ENCODE measurements around the gene RAB40B. TPM values are rescaled to one million over a fixed set of nuclear protein-coding genes. Genes with fewer than 3 reads are reported as not detected.

RAB40B gene
- total and polyA plus RNA-seq, 2 of the 4 experiments (the other 2 are of a cell fraction), result 14.9 to 20.0 TPM

DNA sequence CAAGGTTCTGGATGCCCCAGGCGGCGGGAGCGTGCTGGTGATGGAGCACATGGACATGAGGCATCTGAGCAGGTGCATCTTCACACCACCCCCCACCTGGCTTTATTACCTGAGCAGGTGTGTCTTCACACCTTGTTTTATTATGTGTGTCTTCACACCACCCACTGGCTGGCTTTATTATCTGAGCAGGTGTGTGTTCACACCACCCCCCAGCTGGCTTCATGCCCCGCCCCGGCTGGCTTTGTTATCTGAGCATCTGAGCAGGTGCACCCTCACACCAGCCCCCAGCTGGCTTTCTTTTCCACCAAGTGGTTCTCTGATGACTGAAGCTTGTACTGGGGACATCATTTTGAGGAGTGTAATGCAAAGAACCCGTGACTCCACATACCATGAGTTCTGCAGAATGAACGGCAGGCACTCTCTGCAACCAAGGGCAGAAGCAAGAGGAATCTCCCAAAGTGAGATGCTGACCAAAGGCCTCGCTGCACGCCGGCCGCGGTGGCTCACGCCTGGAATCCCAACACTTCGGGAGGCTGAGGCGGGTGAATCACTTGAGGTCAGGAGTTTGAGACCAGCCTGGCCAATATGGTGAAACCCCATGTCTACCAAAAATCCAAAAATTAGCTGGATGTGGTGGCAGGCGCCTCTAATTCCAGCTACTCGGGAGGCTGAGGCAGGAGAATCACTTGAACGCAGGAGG lies 20.6 kb upstream of the RAB40B start:
- Histone ChIP-seq H2BK5ac (ENCODE audit: low read depth, low read length, poor library complexity, severe bottlenecking) (no peak overlapping the region), H3K27me3 (ENCODE audit: control insufficient read depth, insufficient read depth, low read length) (no peaks in the 10 kb centered on the region), H3K9ac (ENCODE audit: low read depth, low read length) (no peak overlapping the region), H3K4ac (ENCODE audit: low read depth, low read length) (no peak overlapping the region), H2AK9ac (replicated peaks; ENCODE audit: low read depth, low read length, poor library complexity) (no peak overlapping the region), H3K4me3 (ENCODE audit: insufficient read depth, low read depth, low read length) (no peak overlapping the region), H3K36me3 (ENCODE audit: control insufficient read depth, insufficient read depth, low read length) (peaks cover 21% of the 10 kb centered on the region), H3K9me3 (ENCODE audit: control insufficient read depth, insufficient read depth, low read length) (no peaks in the 10 kb centered on the region), H3K23ac (ENCODE audit: low read depth, low read length) (no peak overlapping the region), H2AK5ac (ENCODE audit: low read depth, low read length) (no peak overlapping the region), H3K14ac (replicated peaks; ENCODE audit: low read depth, low read length) (no peak overlapping the region), H4K5ac (ENCODE audit: low read depth, low read length) (no peak overlapping the region), H2BK15ac (ENCODE audit: low read depth, low read length) (no peak overlapping the region), H3K18ac (ENCODE audit: low read depth, low read length) (no peak overlapping the region), H4K91ac (ENCODE audit: insufficient read depth, low read depth, low read length) (no peak overlapping the region), H3K4me2 (ENCODE audit: low read depth, low read length) (no peak overlapping the region), H3K9me1 (ENCODE audit: insufficient read depth, low read length) (peaks cover 9% of the 10 kb centered on the region), H3K27ac (ENCODE audit: insufficient read depth, low read length) (no peak overlapping the region), H3K56ac (ENCODE audit: extremely low read depth, insufficient read depth, low read length) (no peak overlapping the region), H4K20me1 (ENCODE audit: insufficient read depth, low read length) (0 out of 2 replicates have a peak, but pooled peaks cover 4% of the 10 kb centered on the region), H2BK120ac (ENCODE audit: low read depth, low read length) (no peak overlapping the region), H3K4me1 (ENCODE audit: control insufficient read depth, insufficient read depth, low read length) (peaks cover 7% of the 10 kb centered on the region), H3K79me1 (ENCODE audit: low read depth in 1 of 2, low read length in 2 of 2) (peaks cover 10 to 26% of the 10 kb centered on the region in 2 experiments), H2BK20ac (ENCODE audit: low read depth, low read length) (no peak overlapping the region), H4K8ac (ENCODE audit: low read depth in 2 of 2, low read length in 2 of 2) (no peak overlapping the region), H2AFZ (replicated peaks; ENCODE audit: low read length, poor library complexity) (no peak overlapping the region)
- DNase-seq (no peak), ATAC-seq (ENCODE audit: low read depth) (no peak)
- ChIA-PET POLR2A (ENCODE audit: unreplicated experiment) (no interaction called here), CTCF (no interaction called here)
- dilution Hi-C loops (cut with HindIII; ENCODE audit: low sequenced_read_pairs, unreplicated experiment), result no loop called here
- 82% methylated on average over 7 of the region's 18 CpGs; no CpG with 5 or more reads in 1 of the 2 experiments for WGBS, 2 experiments (ENCODE audit: extremely low coverage in 2 of 2, insufficient read length in 1 of 2)
- no peak for TF ChIP-seq MAFK (IDR thresholded peaks at IDR 0.05; ENCODE audit: low read depth, low read length)
- no peak for TF ChIP-seq RFX5 (IDR thresholded peaks at IDR 0.05; ENCODE audit: low read depth, low read length)
- TF ChIP-seq RAD21 (IDR thresholded peaks at IDR 0.05; ENCODE audit: low read length), result no peak
- TF ChIP-seq CHD1 (IDR thresholded peaks at IDR 0.05; ENCODE audit: low read depth, low read length), result no peak
- no peak for TF ChIP-seq POLR2A (IDR thresholded peaks at IDR 0.05; ENCODE audit: low read depth, low read length)
- no peak for TF ChIP-seq FOS (IDR thresholded peaks at IDR 0.05; ENCODE audit: low read depth, low read length)
- TF ChIP-seq BHLHE40 (IDR thresholded peaks at IDR 0.05; ENCODE audit: low read depth, low read length), result no peak
- TF ChIP-seq MXI1 (IDR thresholded peaks at IDR 0.05; ENCODE audit: borderline replicate concordance, low read depth, low read length), result no peak
- TF ChIP-seq ELK1 (IDR thresholded peaks at IDR 0.05; ENCODE audit: borderline replicate concordance, low read depth, low read length), result no peak
- no peak for TF ChIP-seq RCOR1 (IDR thresholded peaks at IDR 0.05; ENCODE audit: insufficient replicate concordance, low read length)
- TF ChIP-seq NFE2L2 (IDR thresholded peaks at IDR 0.05; ENCODE audit: low read depth, low read length), result no peak
- no peak for TF ChIP-seq CEBPB (IDR thresholded peaks at IDR 0.05; ENCODE audit: low read depth, low read length)
- TF ChIP-seq SMC3 (IDR thresholded peaks at IDR 0.05; ENCODE audit: low read depth, low read length), result no peak
- TF ChIP-seq, protein P1, sequence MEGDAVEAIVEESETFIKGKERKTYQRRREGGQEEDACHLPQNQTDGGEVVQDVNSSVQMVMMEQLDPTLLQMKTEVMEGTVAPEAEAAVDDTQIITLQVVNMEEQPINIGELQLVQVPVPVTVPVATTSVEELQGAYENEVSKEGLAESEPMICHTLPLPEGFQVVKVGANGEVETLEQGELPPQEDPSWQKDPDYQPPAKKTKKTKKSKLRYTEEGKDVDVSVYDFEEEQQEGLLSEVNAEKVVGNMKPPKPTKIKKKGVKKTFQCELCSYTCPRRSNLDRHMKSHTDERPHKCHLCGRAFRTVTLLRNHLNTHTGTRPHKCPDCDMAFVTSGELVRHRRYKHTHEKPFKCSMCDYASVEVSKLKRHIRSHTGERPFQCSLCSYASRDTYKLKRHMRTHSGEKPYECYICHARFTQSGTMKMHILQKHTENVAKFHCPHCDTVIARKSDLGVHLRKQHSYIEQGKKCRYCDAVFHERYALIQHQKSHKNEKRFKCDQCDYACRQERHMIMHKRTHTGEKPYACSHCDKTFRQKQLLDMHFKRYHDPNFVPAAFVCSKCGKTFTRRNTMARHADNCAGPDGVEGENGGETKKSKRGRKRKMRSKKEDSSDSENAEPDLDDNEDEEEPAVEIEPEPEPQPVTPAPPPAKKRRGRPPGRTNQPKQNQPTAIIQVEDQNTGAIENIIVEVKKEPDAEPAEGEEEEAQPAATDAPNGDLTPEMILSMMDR (conservative IDR thresholded peaks at IDR 0.05; ENCODE audit: low read depth, low read length), result no peak
- no TSS peak for BruUV-seq (replicated peaks)
- intact Hi-C loops (cut with micrococcal nuclease), result no loop called here
- in situ Hi-C loops (cut with MboI; ENCODE audit: low sequenced_read_pairs), result no loop called here
